Right cardiac atrium (tissue), 5 donors: Measurements from ENCODE around the gene PRRG2. TPM values are rescaled to one million over a fixed set of nuclear protein-coding genes. Genes with fewer than 3 reads are reported as not detected.

Experiments
- ATAC-seq, 2 donors: fragments of 200-7000 bp; cut with Tn5 transposase; one replicate each; pipeline versions ENCODE4 v1.8.0 to v1.9.1; 2020; ENCODE audit warnings: moderate library complexity in 2 of 2, mild to moderate bottlenecking in 1 of 2
- DNase-seq, 3 donors: peaks; one replicate each; pipeline ENCODE4 v3.0.0-alpha.2; 2020
- H3K27ac ChIP-seq: one replicate; pipeline ENCODE4 v1.5.1; 2013; ENCODE audit warnings: mild to moderate bottlenecking, low read length, control low read depth, moderate library complexity
- H3K27me3 ChIP-seq: one replicate; pipeline ENCODE4 v1.6.1; 2013; ENCODE audit not compliant: control insufficient read depth, insufficient read depth
- H3K4me1 ChIP-seq: one replicate; pipeline ENCODE4 v1.6.1; 2013; ENCODE audit warnings: low read length; ENCODE audit not compliant: control insufficient read depth, insufficient read depth
- H3K4me3 ChIP-seq: one replicate; pipeline ENCODE4 v1.5.1; 2013; ENCODE audit warnings: low read length, control low read depth
- H3K9me3 ChIP-seq: one replicate; pipeline ENCODE4 v1.6.1; 2013; ENCODE audit warnings: low read length; ENCODE audit not compliant: control insufficient read depth
- WGBS: extraction: QIAGEN DNeasy Blood & Tissue Kit; methylation state at CpG from one replicate; pipeline ENCODE4 v1.1.7; 2013; 5-methylcytosine and 5-hydroxymethylcytosine counted together
- intact Hi-C, 4 donors: fragments of 100-400 bp; cut with DNase I; formaldehyde crosslinking; loops; one replicate each; pipeline versions ENCODE4 v1.11.0 to v1.14.0; 2022 to 2023
- polyA plus RNA-seq: library from polyadenylated mRNA; stranded (reverse); fragments of 200-250 nt; gene quantifications from one replicate; pipeline ENCODE4 v1.2.3, GENCODE V29; 2013
- total RNA-seq, 4 donors: library from RNA; stranded (reverse); fragmentation: NEBNext Ultra II Directional; extraction: Animal tissue kit (Norgen Biotek cat#: 25700); gene quantifications; one replicate each; pipeline ENCODE4 v1.2.1, GENCODE V29; 2021
- donor health status: healthy with polysubstance abuse.
- donor health status: DM: no; HTN: yes; CAD: no.
- donor health status: DM: no; HTN: no; CAD: no.
- donor health status: DM: no; HTN: yes; CAD: no; lungs with severe emphysema.
- donor health status: DM: yes; HTN: yes; CAD: no.

PRRG2 gene
- total and polyA plus RNA-seq, 5 donors: 0.42 to 1.2 (median 0.74) TPM

DNA sequence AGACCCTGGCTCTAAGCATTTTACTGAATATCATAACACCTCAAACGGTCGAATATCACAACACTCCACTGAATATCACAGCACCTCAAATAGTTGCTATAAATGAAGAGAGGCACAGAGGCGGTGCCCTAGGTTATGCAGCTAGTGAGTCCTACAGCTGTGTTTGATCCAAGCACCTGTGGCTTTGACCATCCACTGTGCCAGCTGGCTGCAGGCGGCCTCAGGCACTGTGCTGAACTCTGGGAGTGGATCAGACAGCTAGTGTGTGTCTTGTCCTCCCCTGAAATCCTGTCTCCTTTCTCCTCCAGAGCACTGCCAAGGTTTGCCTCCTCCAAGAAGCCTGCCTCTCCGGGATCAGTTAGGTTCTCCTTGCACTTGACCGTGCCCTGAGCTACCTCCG is 8.1 kb upstream of the PRRG2 start:
- DNase-seq (peak in 1 of 3 donors; percentile 16), ATAC-seq (no peak)
- intact Hi-C loops: no loop called here
- H3K27me3 ChIP-seq: no peaks in the 10 kb centered on the region
- H3K9me3 ChIP-seq: no peaks in the 10 kb centered on the region
- H3K4me1 ChIP-seq: peaks cover 4% of the 10 kb centered on the region
- no peak overlapping the region for H3K27ac ChIP-seq
- WGBS: 91% methylated on average over 7 of the region's 7 CpGs
- no peak overlapping the region for H3K4me3 ChIP-seq

DNA sequence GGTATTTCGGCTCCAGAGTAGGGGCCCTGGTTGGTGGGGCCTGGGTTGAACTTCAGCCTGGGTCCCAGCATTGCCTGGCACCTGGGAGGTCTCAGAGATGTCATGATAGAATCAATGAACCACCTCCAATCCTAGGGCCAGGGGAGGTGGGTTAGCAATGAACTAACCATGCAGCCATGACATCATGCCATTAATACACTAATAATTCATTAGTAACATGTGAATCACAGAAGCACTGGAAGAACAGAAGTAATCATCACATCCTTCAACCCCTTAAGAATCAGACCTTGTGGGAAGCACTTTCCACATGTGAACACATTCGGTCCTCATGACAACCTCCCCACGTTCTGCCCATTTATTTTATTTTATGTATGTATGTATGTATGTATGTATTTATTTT is 7.7 kb upstream of the PRRG2 start:
- no peak for DNase-seq
- intact Hi-C loops: no loop called here
- H3K27ac ChIP-seq: no peak overlapping the region
- H3K9me3 ChIP-seq: no peaks in the 10 kb centered on the region
- no peaks in the 10 kb centered on the region for H3K27me3 ChIP-seq
- H3K4me1 ChIP-seq: peaks cover 4% of the 10 kb centered on the region
- WGBS: 81% methylated on average over 3 of the region's 3 CpGs
- no peak overlapping the region for H3K4me3 ChIP-seq
- no peak for ATAC-seq

DNA sequence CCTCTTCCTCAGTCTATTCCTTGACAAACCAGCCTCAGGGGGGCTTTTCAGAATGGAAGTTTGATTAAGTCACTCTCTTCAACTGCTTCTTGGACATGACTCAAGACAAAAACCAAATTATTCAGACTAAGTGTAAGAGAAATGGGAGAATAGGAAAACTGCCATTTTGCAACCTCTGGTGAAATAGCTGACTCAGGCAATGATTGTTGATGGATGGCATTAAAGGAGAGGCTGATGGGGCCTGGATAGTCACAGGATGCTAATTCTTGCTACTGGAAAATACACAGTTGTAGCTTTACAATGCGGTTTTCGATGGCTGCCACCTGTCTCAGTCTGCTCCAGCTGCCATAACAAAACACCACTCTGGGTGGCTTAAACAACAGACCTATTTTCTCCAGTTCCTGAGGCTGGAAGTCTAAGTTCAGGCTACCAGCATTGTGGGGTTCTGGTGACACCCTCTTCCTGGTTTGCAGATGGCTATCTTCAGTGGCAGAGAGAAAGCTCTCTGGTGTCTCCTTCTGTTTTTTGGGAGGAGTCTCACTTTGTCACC is 6.8 kb upstream of the PRRG2 start:
- Histone ChIP-seq H3K4me1 (peaks cover 4% of the 10 kb centered on the region), H3K27ac (no peak overlapping the region), H3K9me3 (no peaks in the 10 kb centered on the region), H3K4me3 (no peak overlapping the region), H3K27me3 (no peaks in the 10 kb centered on the region)
- ATAC-seq: no peak
- no peak for DNase-seq
- intact Hi-C loops: no loop called here
- WGBS: 89% methylated on average over 2 of the region's 2 CpGs

DNA sequence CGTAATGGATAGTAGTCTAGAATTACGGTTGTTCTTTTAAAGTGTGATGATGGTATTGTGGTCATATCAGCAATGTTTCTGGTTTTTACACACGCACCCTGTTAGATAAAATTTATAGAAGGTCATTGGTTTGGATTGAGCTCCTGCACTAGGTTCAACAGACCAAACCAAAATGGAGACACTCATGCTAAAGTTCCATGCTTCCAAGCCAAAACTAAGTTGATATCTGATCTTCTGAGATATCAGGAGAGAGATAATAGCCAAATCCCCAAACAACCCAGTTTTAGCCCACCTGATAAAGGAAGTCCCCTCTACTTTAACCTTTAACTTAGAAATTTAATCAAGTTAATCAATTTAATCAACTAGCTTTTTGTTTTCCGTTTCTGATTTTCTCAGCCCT is 1.9 kb upstream of the PRRG2 start:
- 70% methylated on average over 4 of the region's 4 CpGs for WGBS
- no peak for ATAC-seq
- H3K27ac ChIP-seq: no peak overlapping the region
- peaks cover 4% of the 10 kb centered on the region for H3K4me1 ChIP-seq
- peak overlapping the region; percentile 92 for H3K4me3 ChIP-seq
- no peak for DNase-seq
- no peaks in the 10 kb centered on the region for H3K27me3 ChIP-seq
- no peaks in the 10 kb centered on the region for H3K9me3 ChIP-seq
- intact Hi-C loops: no loop called here

DNA sequence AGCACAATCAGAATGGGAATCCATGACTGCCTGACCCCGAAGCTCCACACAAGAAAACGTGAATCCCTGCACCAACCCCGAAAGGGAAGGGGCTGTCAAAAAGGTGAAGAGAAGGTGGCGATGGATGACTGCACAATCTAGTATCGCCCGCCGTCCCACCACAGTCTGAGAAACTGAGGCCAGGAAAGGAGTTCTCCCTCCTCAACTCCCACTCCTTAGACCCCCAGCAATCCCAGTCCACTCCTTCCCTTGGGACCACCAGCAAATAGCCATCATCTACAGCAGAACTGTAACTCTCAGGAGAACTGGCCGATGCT is 1.2 kb upstream of the PRRG2 start:
- H3K9me3 ChIP-seq: no peaks in the 10 kb centered on the region
- WGBS: 1% methylated on average over 8 of the region's 8 CpGs
- H3K4me3 ChIP-seq: peak overlapping the region; percentile 92
- H3K27me3 ChIP-seq: no peaks in the 10 kb centered on the region
- intact Hi-C loops: loop anchor here in 1 of 4 donors (10.0 kb wide), 2 partner anchors 55 to 95 kb away; partner anchors contain the start of gene PRMT1
- peak overlapping the region; percentile 86 for H3K27ac ChIP-seq
- peaks cover 4% of the 10 kb centered on the region for H3K4me1 ChIP-seq
- DNase-seq: peak in 1 of 3 donors; percentile 24
- ATAC-seq: peak; percentile 2

DNA sequence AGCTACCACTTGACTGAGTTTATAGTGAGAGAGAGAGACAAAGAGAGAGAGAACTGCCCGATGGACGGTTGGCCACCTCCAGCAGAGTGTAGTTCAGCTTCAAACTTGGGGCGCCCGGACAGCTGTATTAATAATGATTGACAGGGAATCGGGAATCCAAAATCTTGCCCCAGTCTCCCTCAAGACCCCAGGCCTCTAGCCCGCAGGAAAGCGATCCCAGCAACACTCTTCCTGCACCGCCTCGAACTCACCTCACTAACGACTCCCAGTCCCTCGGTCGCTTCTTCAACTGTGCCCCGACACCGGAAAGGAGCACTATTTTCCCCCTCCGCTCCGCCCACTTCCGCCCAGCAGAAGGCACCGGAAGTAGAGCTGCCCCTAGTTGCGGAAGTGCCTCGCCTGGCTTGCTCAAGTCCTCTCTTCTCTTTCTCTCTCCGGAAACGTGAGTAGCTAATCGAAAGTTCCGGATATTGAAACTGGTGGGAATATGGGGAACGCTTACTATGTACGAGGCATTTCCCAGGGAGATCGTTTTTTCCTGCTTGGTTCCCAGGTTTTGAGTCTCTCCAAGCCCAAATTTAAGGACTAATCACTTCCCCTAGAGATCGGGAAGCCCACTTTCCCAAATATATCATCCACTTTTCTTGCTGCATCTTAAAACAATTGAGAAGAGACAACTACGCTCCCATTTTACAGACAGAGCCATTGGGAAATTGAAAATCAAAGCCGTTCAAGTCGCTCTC is 681 bp upstream of the PRRG2 start, which contains the start of gene NOSIP:
Gene NOSIP (minus strand): TSS at position 293 of the 743 bp plus-strand sequence. CDS start 19,865 bp downstream, outside the sequence.
- H3K9me3 ChIP-seq: no peaks in the 10 kb centered on the region
- 2% methylated on average over 31 of the region's 31 CpGs for WGBS
- ATAC-seq: peak; percentile 96 to 97
- peak within 1 kb of the TSS; percentile 92 for H3K4me3 ChIP-seq
- intact Hi-C loops: loop anchor here in 1 of 4 donors (10.0 kb wide), 2 partner anchors 54 to 94 kb away; partner anchors contain the start of gene PRMT1
- H3K27me3 ChIP-seq: no peaks in the 10 kb centered on the region
- DNase-seq: peak; percentile 94 to 97 (median 97)
- peak within 1 kb of the TSS; percentile 86 for H3K27ac ChIP-seq
- H3K4me1 ChIP-seq: peaks cover 4% of the 10 kb centered on the region

DNA sequence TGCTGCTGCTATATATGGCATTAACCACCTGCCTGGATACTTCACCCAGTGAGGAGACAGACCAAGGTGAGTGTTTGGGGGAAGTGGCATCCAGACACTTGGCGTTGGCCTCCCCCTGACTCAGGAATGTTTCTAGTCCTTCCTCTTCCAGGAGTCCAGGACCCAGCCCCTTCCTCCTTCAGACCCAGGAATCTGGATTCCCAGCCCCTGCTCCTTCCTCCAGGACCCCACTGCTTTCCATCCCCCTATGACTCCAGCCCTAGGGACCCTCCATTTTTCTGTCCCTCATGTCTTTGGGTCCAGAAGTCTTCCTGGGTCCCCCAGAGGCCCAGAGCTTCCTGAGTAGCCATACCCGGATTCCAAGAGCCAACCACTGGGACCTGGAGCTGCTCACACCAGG is 2.1 kb downstream of the PRRG2 start:
- H3K4me3 ChIP-seq: no peak overlapping the region
- no peak for ATAC-seq
- intact Hi-C loops: loop anchor here in 1 of 4 donors (10.0 kb wide), 2 partner anchors 52 to 92 kb away; partner anchors contain the start of gene PRMT1
- DNase-seq: peak in 1 of 3 donors; percentile 27
- H3K27me3 ChIP-seq: no peaks in the 10 kb centered on the region
- 41% methylated on average over 2 of the region's 2 CpGs for WGBS
- no peak overlapping the region for H3K27ac ChIP-seq
- no peaks in the 10 kb centered on the region for H3K9me3 ChIP-seq
- peaks cover 4% of the 10 kb centered on the region for H3K4me1 ChIP-seq

DNA sequence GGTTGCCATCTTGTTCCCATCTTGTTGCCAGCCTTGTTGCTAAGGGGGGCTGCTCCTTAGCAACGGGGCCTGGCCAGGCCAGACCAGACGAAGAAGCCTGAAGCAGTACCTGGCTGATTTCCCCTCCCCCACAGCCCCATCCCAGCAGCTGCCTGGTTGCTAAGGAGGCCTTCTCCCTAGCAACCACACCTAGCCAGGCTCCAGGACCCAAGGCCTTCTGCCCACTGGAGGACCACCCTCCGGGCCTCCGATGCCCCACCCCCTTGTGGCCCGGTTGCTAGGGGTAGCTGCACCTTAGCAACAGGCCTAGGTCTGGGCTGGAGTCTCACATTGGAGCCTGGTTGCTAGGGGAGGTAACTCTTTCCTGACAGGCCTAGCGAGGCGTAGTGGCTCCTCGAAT is 3.9 kb downstream of the PRRG2 start:
- 54% methylated on average over 8 of the region's 8 CpGs for WGBS
- no peak overlapping the region for H3K4me3 ChIP-seq
- no peak overlapping the region for H3K27ac ChIP-seq
- H3K27me3 ChIP-seq: no peaks in the 10 kb centered on the region
- ATAC-seq (no peak), DNase-seq (peak in 1 of 3 donors; percentile 43)
- H3K4me1 ChIP-seq: peaks cover under 1% of the 10 kb centered on the region
- intact Hi-C loops: loop anchor here in 1 of 4 donors (10.0 kb wide), 2 partner anchors 50 to 90 kb away; partner anchors contain the start of gene PRMT1
- H3K9me3 ChIP-seq: no peaks in the 10 kb centered on the region

DNA sequence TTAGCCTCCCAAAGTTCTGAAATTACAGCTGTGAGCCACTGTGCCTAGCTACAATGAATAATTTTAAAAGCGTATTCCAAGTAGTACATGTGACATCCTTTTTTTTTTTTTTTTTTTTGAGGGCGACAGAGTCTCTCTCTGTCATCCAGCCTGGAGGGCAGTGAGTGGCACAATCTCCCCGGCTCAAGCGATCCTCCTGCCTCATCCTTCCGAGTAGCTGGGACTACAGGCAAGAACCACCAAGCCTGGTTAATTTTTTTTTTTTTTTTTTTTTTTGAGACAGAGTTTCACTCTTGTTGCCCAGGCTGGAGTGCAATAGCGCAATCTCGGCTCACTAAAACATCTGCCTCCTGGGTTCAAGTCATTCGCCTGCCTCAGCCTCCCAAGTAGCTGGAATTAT is 6.1 kb downstream of the PRRG2 start:
- intact Hi-C loops: loop anchor here in 1 of 4 donors (10.0 kb wide), 2 partner anchors 48 to 88 kb away; partner anchors contain the start of gene PRMT1
- H3K27me3 ChIP-seq: no peaks in the 10 kb centered on the region
- H3K27ac ChIP-seq: no peak overlapping the region
- no peak overlapping the region for H3K4me3 ChIP-seq
- 80% methylated on average over 8 of the region's 8 CpGs for WGBS
- DNase-seq (peak in 1 of 3 donors; percentile 7), ATAC-seq (no peak)
- H3K4me1 ChIP-seq: peaks cover under 1% of the 10 kb centered on the region
- H3K9me3 ChIP-seq: no peaks in the 10 kb centered on the region

DNA sequence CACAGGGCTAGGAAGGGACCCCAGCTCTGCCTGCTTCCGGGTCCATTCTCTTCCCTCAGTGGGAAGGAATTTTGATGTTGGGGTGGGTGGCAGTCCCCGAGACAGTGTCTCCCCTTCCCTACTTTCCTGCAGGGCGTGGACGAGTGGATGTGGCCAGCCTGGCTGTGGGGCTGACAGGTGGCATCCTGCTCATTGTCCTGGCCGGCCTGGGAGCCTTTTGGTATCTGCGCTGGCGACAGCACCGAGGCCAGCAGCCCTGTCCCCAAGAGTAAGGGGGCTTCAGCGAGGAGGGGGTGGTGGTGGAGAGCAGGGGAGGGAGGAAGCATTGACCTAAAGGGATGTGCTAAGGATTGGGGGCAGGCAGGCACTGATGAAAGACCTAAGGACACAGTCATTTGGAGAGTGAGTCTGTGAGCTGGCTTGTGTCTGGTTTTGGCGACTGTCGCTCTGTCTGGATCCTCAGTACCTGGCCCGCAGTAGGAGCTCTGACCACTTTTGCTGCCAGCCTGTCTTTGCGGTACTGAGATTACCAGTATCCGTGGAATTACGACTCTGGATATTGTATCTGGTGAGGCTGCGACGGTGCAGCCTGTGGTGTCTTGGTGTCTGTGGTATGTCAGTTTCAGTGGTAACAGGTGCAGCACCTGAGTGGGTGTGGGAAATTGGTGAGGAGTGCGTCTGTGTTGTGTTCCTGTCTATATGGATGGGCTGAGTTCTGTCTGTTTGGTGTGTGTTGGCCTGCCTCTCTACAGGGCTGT is 7.4 kb downstream of the PRRG2 start:
- Histone ChIP-seq H3K4me1 (peaks cover 5% of the 10 kb centered on the region), H3K27me3 (no peaks in the 10 kb centered on the region), H3K4me3 (no peak overlapping the region), H3K9me3 (no peaks in the 10 kb centered on the region), H3K27ac (no peak overlapping the region)
- intact Hi-C loops: loop anchor here in 1 of 4 donors (10.0 kb wide), 2 partner anchors 46 to 86 kb away; partner anchors contain the start of gene PRMT1
- WGBS: 66% methylated on average over 18 of the region's 18 CpGs
- DNase-seq: peak in 1 of 3 donors; percentile 38
- no peak for ATAC-seq
